HepG2 (cell line): Measurements from ENCODE around the gene UGT2A2. TPM values are rescaled to one million over a fixed set of nuclear protein-coding genes. Genes with fewer than 3 reads are reported as not detected.

ENCODE experiments used
- ATAC-seq: fragments of 200-7000 bp; cut with Tn5 transposase; 3 replicates; pipeline ENCODE4 v1.9.1; 2020; ENCODE audit warnings: mild to moderate bottlenecking, moderate library complexity
- BruUV-seq: library from RNA; stranded (reverse); fragments of 400-500 nt; replicated peaks from 2 replicates; lab custom pipeline; 2021; lab: Mats Ljungman, UMichigan
- CTCF ChIA-PET: fragments of 300-600 bp; formaldehyde crosslinking; extraction: SDS; loops from one replicate; lab custom pipeline; 2021; ENCODE audit warnings: low total read pairs, inconsistent platforms, low intra/inter-chr PET ratio; lab: Yijun Ruan, JAX
- POLR2A ChIA-PET: fragments of 350-600 bp; sonication (Branson Sonifier 250); formaldehyde crosslinking; loops from one replicate; lab custom pipeline; 2020; ENCODE audit warnings: antibody characterized with exemption, inconsistent platforms; lab: Yijun Ruan, JAX
- DNase-seq: peaks from one replicate; pipeline ENCODE4 v3.0.0-alpha.2; 2015; ENCODE audit warnings: low spot score
- FAIRE-seq: peaks from 3 replicates; lab custom pipeline; 2011; peaks lifted over from hg19 to GRCh38; lab: Jason Lieb, UNC
- H2AFZ ChIP-seq: one replicate; pipeline ENCODE4 v1.6.1; 2011; ENCODE audit warnings: low read length, inconsistent platforms
- H3K27ac ChIP-seq: fragments of 300-600 bp; 3 replicates; pipeline ENCODE4 v1.8.0; 2011; ENCODE audit warnings: mixed run types, mild to moderate bottlenecking, mixed read lengths, low read length, inconsistent platforms; ENCODE audit not compliant: insufficient read depth; ENCODE audit errors: extremely low read length
- H3K27me3 ChIP-seq, 2 experiments: fragments of 200-600 bp in 1 of 2; 2 replicates in 1 of 2; 3 replicates in 1 of 2; pipeline versions ENCODE4 v1.6.0 to v1.8.0; 2011; ENCODE audit warnings: low read length in 2 of 2, mild to moderate bottlenecking in 2 of 2, moderate library complexity in 2 of 2, inconsistent platforms in 1 of 2; ENCODE audit not compliant: insufficient read depth in 2 of 2, control insufficient read depth in 1 of 2
- H3K36me3 ChIP-seq, 2 experiments: fragments of 200-600 bp in 1 of 2; replicated peaks in 1 of 2; 2 replicates in 1 of 2; 3 replicates in 1 of 2; pipeline versions ENCODE4 v1.5.1 to v1.8.0; 2011; ENCODE audit warnings: low read length in 2 of 2, inconsistent platforms in 1 of 2; ENCODE audit not compliant: insufficient read depth in 2 of 2, control insufficient read depth in 1 of 2
- H3K4me1 ChIP-seq: 2 replicates; pipeline ENCODE4 v1.5.1; 2012; ENCODE audit warnings: low read length, inconsistent platforms; ENCODE audit not compliant: insufficient read depth
- H3K4me2 ChIP-seq: 2 replicates; pipeline ENCODE4 v1.6.0; 2011; ENCODE audit warnings: low read depth, low read length, inconsistent platforms
- H3K4me3 ChIP-seq, 3 experiments: fragments of 200-600 bp in 1 of 3; sonication (generic), shearing (Covaris generic) in 1 of 3; replicated peaks in 1 of 3; 2 replicates each; pipeline ENCODE4 v1.5.1; 2011 to 2016; ENCODE audit warnings: low read length in 3 of 3, inconsistent platforms in 2 of 3, low read depth in 2 of 3, mild to moderate bottlenecking in 2 of 3, control low read depth in 1 of 3, mixed read lengths in 1 of 3; ENCODE audit not compliant: insufficient read depth in 1 of 3
- H3K79me2 ChIP-seq: one replicate; pipeline ENCODE4 v1.6.1; 2011; ENCODE audit warnings: low read length, inconsistent platforms; ENCODE audit not compliant: insufficient read depth
- H3K9ac ChIP-seq: 2 replicates; pipeline ENCODE4 v1.6.0; 2011; ENCODE audit warnings: mild to moderate bottlenecking, low read depth, low read length, inconsistent platforms; ENCODE audit not compliant: insufficient read depth
- H3K9me3 ChIP-seq: 2 replicates; pipeline ENCODE4 v1.5.1; 2012; ENCODE audit warnings: mild to moderate bottlenecking, low read length
- H4K20me1 ChIP-seq: 2 replicates; pipeline ENCODE4 v1.6.0; 2011; ENCODE audit warnings: inconsistent platforms, mild to moderate bottlenecking, low read length, moderate library complexity; ENCODE audit not compliant: insufficient read depth
- BRF2 ChIP-seq: sonication (generic); formaldehyde crosslinking; IDR thresholded peaks from 2 replicates; pipeline ENCODE4 v1.8.1; 2022; ENCODE audit warnings: mild to moderate bottlenecking, missing genetic modification reagents
- DNMT1 ChIP-seq: sonication (generic); formaldehyde crosslinking; IDR thresholded peaks from 2 replicates; pipeline ENCODE4 v1.5.1; 2020; ENCODE audit warnings: mild to moderate bottlenecking, missing genetic modification reagents
- DZIP1 ChIP-seq: sonication (generic); formaldehyde crosslinking; IDR thresholded peaks from 2 replicates; pipeline ENCODE4 v1.5.0; 2020; ENCODE audit warnings: mild to moderate bottlenecking, missing genetic modification reagents
- FOSL1 ChIP-seq: sonication (generic); formaldehyde crosslinking; IDR thresholded peaks from 2 replicates; pipeline ENCODE4 v1.9.0; 2021; ENCODE audit warnings: missing genetic modification reagents, borderline replicate concordance
- FOXA3 ChIP-seq: IDR thresholded peaks from 2 replicates; pipeline ENCODE4 v1.6.1; 2016; ENCODE audit warnings: missing genetic modification reagents, missing compliant biosample characterization
- GTF3A ChIP-seq: sonication (generic); formaldehyde crosslinking; conservative IDR thresholded peaks from 2 replicates; pipeline ENCODE4 v1.4.0; 2020; ENCODE audit warnings: mild to moderate bottlenecking, missing genetic modification reagents
- HOMEZ ChIP-seq: IDR thresholded peaks from 2 replicates; pipeline ENCODE4 v1.6.1; 2016; ENCODE audit warnings: low read depth
- KDM5B ChIP-seq: sonication (generic); formaldehyde crosslinking; IDR thresholded peaks from 2 replicates; pipeline ENCODE4 v1.4.0; 2020; ENCODE audit warnings: missing genetic modification reagents, mild to moderate bottlenecking, borderline replicate concordance
- PBX3 ChIP-seq: sonication (generic); formaldehyde crosslinking; IDR thresholded peaks from 2 replicates; pipeline ENCODE4 v1.8.1; 2023; ENCODE audit warnings: missing genetic modification reagents, inconsistent platforms, borderline replicate concordance
- POLR2A ChIP-seq, 2 experiments: IDR thresholded peaks; 2 replicates each; pipeline ENCODE4 v1.6.1; 2011; ENCODE audit warnings: low read depth in 2 of 2, low read length in 2 of 2, mild to moderate bottlenecking in 1 of 2, moderate library complexity in 1 of 2; ENCODE audit not compliant: insufficient read depth in 1 of 2
- PRPF4 ChIP-seq: fragments of 200-400 bp; formaldehyde crosslinking; IDR thresholded peaks from 2 replicates; pipeline ENCODE4 v1.6.1; 2016; ENCODE audit warnings: low read length, low read depth; ENCODE audit not compliant: poor library complexity, severe bottlenecking
- SOX6 ChIP-seq, 2 experiments: fragments of 450-650 bp in 1 of 2; sonication (generic) in 1 of 2; formaldehyde crosslinking in 1 of 2; IDR thresholded peaks; 2 replicates each; pipeline versions ENCODE4 v1.4.0 to v1.6.1; 2017 to 2020; ENCODE audit warnings: antibody characterized with exemption in 1 of 2, mild to moderate bottlenecking in 1 of 2, missing genetic modification reagents in 1 of 2
- ZIK1 ChIP-seq: sonication (generic); formaldehyde crosslinking; IDR thresholded peaks from 2 replicates; pipeline ENCODE4 v1.5.0; 2020; ENCODE audit warnings: mild to moderate bottlenecking, low read depth, missing genetic modification reagents, borderline replicate concordance
- ZNF331 ChIP-seq: sonication (generic); formaldehyde crosslinking; IDR thresholded peaks from 2 replicates; pipeline ENCODE4 v1.4.0; 2020; ENCODE audit warnings: missing genetic modification reagents
- ZNF639 ChIP-seq: conservative IDR thresholded peaks from 2 replicates; pipeline ENCODE4 v1.6.1; 2018; ENCODE audit warnings: missing genetic modification reagents
- ZNF772 ChIP-seq: sonication (generic); formaldehyde crosslinking; IDR thresholded peaks from 2 replicates; pipeline ENCODE4 v1.5.0; 2020; ENCODE audit warnings: mild to moderate bottlenecking, missing genetic modification reagents
- WGBS: methylation state at CpG from one replicate; pipeline ENCODE4 v1.1.6; 2017; ENCODE audit warnings: low lambda C conversion rate; 5-methylcytosine and 5-hydroxymethylcytosine counted together
- in situ Hi-C: cut with HindIII; loops from 2 replicates; pipeline ENCODE4 v1.10.0; 2017; ENCODE audit warnings: low pct_unique_long_range_greater_than_20kb; ENCODE audit not compliant: extremely low pct_ligation_motif_present
- intact Hi-C: fragments of 100-400 bp; cut with micrococcal nuclease; formaldehyde crosslinking; loops from one replicate; pipeline ENCODE4 v1.10.0; 2022; ENCODE audit not compliant: unreplicated experiment
- polyA plus RNA-seq, 8 experiments: library from polyadenylated mRNA; depleted of rRNA in 3 of 8; stranded (reverse) in 7 of 8; unstranded in 1 of 8; fragments of >200 nt; fragmentation: Illumina TruSeq in 4 of 8; extraction: Trizol in 4 of 8; gene quantifications; 2 replicates each; pipeline versions ENCODE4 v1.2.1 to v1.2.3, GENCODE V29; 2011 to 2016; ENCODE audit warnings: low read depth in 4 of 8, missing spikeins in 1 of 8, mixed read lengths in 1 of 8; ENCODE audit not compliant: insufficient read depth in 1 of 8
- total RNA-seq, 5 experiments: library from RNA; depleted of rRNA; stranded (reverse); fragments of >200 nt; fragmentation: Illumina TruSeq; extraction: Trizol; gene quantifications; 2 replicates each; pipeline ENCODE4 v1.2.3, GENCODE V29; 2016; ENCODE audit warnings: low read depth in 1 of 5

The UGT2A2 gene
- total and polyA plus RNA-seq, 2 of the 13 experiments (the other 11 are each of a cell fraction or from before 2014, with no cell fraction given), result not detected

- H3K36me3 ChIP-seq, result no peaks in the 10 kb centered on the region
- no peaks in the 10 kb centered on the region for H3K79me2 ChIP-seq
- peaks cover 16% of the 10 kb centered on the region for H3K4me1 ChIP-seq
- ATAC-seq, result peak; percentile 38; the same call in 1 of the 3 replicates
- no peak overlapping the region for H3K27ac ChIP-seq
- H3K9me3 ChIP-seq, result no peaks in the 10 kb centered on the region
- CTCF ChIA-PET, result no interaction called here
- peak overlapping the region; percentile 25; the same call in 1 of the 2 replicates for H3K4me2 ChIP-seq
- BruUV-seq, result no TSS peak
- intact Hi-C loops, result no loop called here
- no peak overlapping the region for H3K9ac ChIP-seq
- in situ Hi-C loops, result no loop called here
- POLR2A ChIA-PET, result no interaction called here
- no peak for FAIRE-seq
- no peaks in the 10 kb centered on the region for H3K27me3 ChIP-seq
- peak; percentile 22 for DNase-seq
- 10% methylated on average over 4 of the region's 4 CpGs for WGBS
- H3K4me3 ChIP-seq, result no peak overlapping the region
- no peaks in the 10 kb centered on the region for H4K20me1 ChIP-seq
- H2AFZ ChIP-seq, result no peak overlapping the region
- TF ChIP-seq PRPF4, result no peak
- 0 out of 2 replicates have a peak, but pooled peaks have one; percentile 19 for TF ChIP-seq FOXA3 (CRISPR knock-in tag)
- no peak for TF ChIP-seq ZNF639
- no peak for TF ChIP-seq KDM5B (CRISPR knock-in tag)
- TF ChIP-seq ZNF331 (CRISPR knock-in tag), result no peak
- TF ChIP-seq GTF3A, result no peak
- peak; percentile 34; the same call in 1 of the 2 replicates for TF ChIP-seq HOMEZ (CRISPR knock-in tag)
- no peak for TF ChIP-seq ZNF772 (CRISPR knock-in tag)
- no peak for TF ChIP-seq FOSL1 (CRISPR knock-in tag)
- TF ChIP-seq ZIK1 (CRISPR knock-in tag), result no peak
- no peak for TF ChIP-seq DNMT1
- no peak for TF ChIP-seq SOX6 (IDR thresholded peaks at IDR 0.05)
- no peak for TF ChIP-seq SOX6 (CRISPR knock-in tag; IDR thresholded peaks at IDR 0.05)
- no peak for TF ChIP-seq PBX3 (CRISPR knock-in tag)
- no peak for TF ChIP-seq BRF2 (CRISPR knock-in tag)
- TF ChIP-seq DZIP1, result no peak
- no peak for TF ChIP-seq POLR2A (IDR thresholded peaks at IDR 0.05; ENCODE audit: insufficient read depth in 1 of 2, low read depth in 2 of 2, low read length in 2 of 2)
These were observed 45.1 kb downstream of the UGT2A2 start for GRCh38 chr4:69594382-69594781.
